Loucy (cell line): Measurements from ENCODE around the gene PACSIN3.

ENCODE experiments used
- CTCF ChIP-seq: fragments of 200-600 bp; sonication (generic); conservative IDR thresholded peaks from 2 replicates; pipeline ENCODE4 v1.5.1; 2014; ENCODE audit warnings: mild to moderate bottlenecking, antibody characterized with exemption, low read length
- EZH2phosphoT487 ChIP-seq: fragments of 200-600 bp; IDR thresholded peaks from 2 replicates; pipeline ENCODE4 v1.6.1; 2018; ENCODE audit warnings: antibody characterized with exemption, mild to moderate bottlenecking, moderate library complexity, borderline replicate concordance

- TF ChIP-seq CTCF: no peak
- no peak for TF ChIP-seq EZH2phosphoT487
These were observed 55.1 kb downstream of the PACSIN3 start for GRCh38 chr11:47131136-47131535.
